Spleen (tissue), 11 donors: ENCODE data around the gene BFAR. TPM values are rescaled to one million over a fixed set of nuclear protein-coding genes. Genes with fewer than 3 reads are reported as not detected.

Experiments used
- DNase-seq: peaks from one replicate; pipeline ENCODE4 v3.0.0-alpha.2; 2020
- H3K27ac ChIP-seq, 8 donors: fragments of 200-600 bp; sonication (generic) in 7 of 8; 1 replicate in 4 of 8; 2 replicates in 4 of 8; pipeline versions ENCODE4 v1.5.0 to v1.8.0; 2016 to 2021; ENCODE audit warnings: inconsistent platforms in 4 of 8, mild to moderate bottlenecking in 4 of 8, moderate library complexity in 1 of 8
- H3K27me3 ChIP-seq, 7 donors: fragments of 200-600 bp; sonication (generic) in 6 of 7; replicated peaks in 1 of 7; 1 replicate in 4 of 7; 2 replicates in 3 of 7; pipeline versions ENCODE4 v1.5.0 to v1.8.0; 2016 to 2021; ENCODE audit warnings: inconsistent platforms in 3 of 7, mild to moderate bottlenecking in 1 of 7
- H3K36me3 ChIP-seq, 6 donors: fragments of 200-600 bp; sonication (generic) in 5 of 6; 1 replicate in 4 of 6; 2 replicates in 2 of 6; pipeline versions ENCODE4 v1.5.0 to v1.8.0; 2016 to 2021; ENCODE audit warnings: inconsistent platforms in 2 of 6
- H3K4me1 ChIP-seq, 6 donors: fragments of 200-600 bp; sonication (generic) in 5 of 6; 1 replicate in 3 of 6; 2 replicates in 3 of 6; pipeline versions ENCODE4 v1.5.0 to v1.8.0; 2016 to 2021; ENCODE audit warnings: inconsistent platforms in 3 of 6
- H3K4me3 ChIP-seq, 8 donors: fragments of 200-600 bp; sonication (generic) in 7 of 8; 1 replicate in 4 of 8; 2 replicates in 4 of 8; pipeline versions ENCODE4 v1.5.0 to v1.8.0; 2016 to 2021; ENCODE audit warnings: inconsistent platforms in 4 of 8, mild to moderate bottlenecking in 4 of 8, moderate library complexity in 2 of 8
- H3K9me3 ChIP-seq, 8 donors: fragments of 200-600 bp; sonication (generic) in 7 of 8; 1 replicate in 4 of 8; 2 replicates in 4 of 8; pipeline versions ENCODE4 v1.5.0 to v1.8.0; 2016 to 2021; ENCODE audit warnings: inconsistent platforms in 4 of 8
- POLR2A ChIP-seq, 3 donors: fragments of 450-650 bp; IDR thresholded peaks; one replicate each; pipeline ENCODE4 v1.5.1; 2017; ENCODE audit warnings: antibody characterized with exemption in 3 of 3, mild to moderate bottlenecking in 1 of 3
- POLR2AphosphoS5 ChIP-seq, 3 donors: sonication (generic); formaldehyde crosslinking; IDR thresholded peaks; one replicate each; pipeline ENCODE4 v1.5.1; 2017; ENCODE audit warnings: antibody characterized with exemption in 3 of 3
- WGBS, 5 donors: extraction: QIAGEN DNeasy Blood & Tissue Kit in 3 of 5; methylation state at CpG; one replicate each; pipeline versions ENCODE4 v1.1.5 to v1.1.7; 2013 to 2018; 5-methylcytosine and 5-hydroxymethylcytosine counted together
- intact Hi-C: fragments of 100-400 bp; cut with DNase I; formaldehyde crosslinking; loops from one replicate; pipeline ENCODE4 v1.15.0; 2023; ENCODE audit warnings: low total_unique reads
- polyA plus RNA-seq, 3 donors: library from polyadenylated mRNA; stranded (reverse); fragments of 200-250 nt; gene quantifications; one replicate each; pipeline ENCODE4 v1.2.1, GENCODE V29; 2013
- total RNA-seq, 7 donors: library from RNA; depleted of rRNA in 3 of 7; stranded (reverse); fragments of >200 nt in 3 of 7; fragmentation: NEBNext Ultra II Directional in 4 of 7; extraction: Animal tissue kit (Norgen Biotek cat#: 25700) in 4 of 7; gene quantifications; one replicate each; pipeline versions ENCODE4 v1.1.0 to v1.2.1, GENCODE V29; 2016 to 2021
- TF ChIP-seq, protein P1 (sequence below), 11 experiments: fragments of 200-600 bp in 7 of 11; fragments of 450-650 bp in 4 of 11; sonication (generic) in 4 of 11; IDR thresholded peaks in 8 of 11; conservative IDR thresholded peaks in 3 of 11; 1 replicate in 7 of 11; 2 replicates in 4 of 11; pipeline versions ENCODE4 v1.4.0 to v1.8.0; 2016 to 2021; ENCODE audit warnings: antibody characterized with exemption in 11 of 11, inconsistent platforms in 4 of 11, mild to moderate bottlenecking in 1 of 11
- donor health status: healthy with polysubstance abuse.
- donor health status: DM: no; HTN: no; CAD: no; lungs with moderate emphysema.
- donor health status: DM: no; HTN: no; CAD: no.
- donor health status: Bipolar disorder and iron deficiency.
- donor health status: healthy.
- donor health status: DM: no; HTN: no; CAD: no.
- donor health status: DM: yes; HTN: yes; CAD: no.

The BFAR gene
- total and polyA plus RNA-seq, 10 donors = 24.6 to 68.7 (median 55.3) TPM

DNA sequence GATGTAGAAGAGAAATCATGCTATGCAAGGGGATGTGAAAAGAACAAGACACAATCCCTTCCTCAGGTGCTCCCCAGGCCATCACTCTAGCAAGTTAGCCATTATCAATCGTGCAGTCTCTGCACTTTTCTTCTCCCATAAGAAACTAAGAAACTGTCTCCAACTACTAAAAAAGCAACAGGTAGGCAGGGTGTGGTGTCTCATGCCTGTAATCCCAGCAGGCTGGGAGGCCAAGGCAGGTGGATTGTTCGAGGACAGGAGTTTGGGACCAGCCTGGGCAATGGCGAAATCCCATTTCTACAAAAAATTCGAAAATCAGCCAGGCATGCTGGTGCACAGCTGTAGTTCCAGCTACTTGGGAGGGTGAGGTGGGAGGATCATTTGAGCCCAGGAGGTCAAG is 16.5 kb upstream of the BFAR start:
- no peak for TF ChIP-seq POLR2AphosphoS5 (IDR thresholded peaks at IDR 0.05)
- H3K4me3 ChIP-seq = no peak overlapping the region
- H3K4me1 ChIP-seq = no peaks in the 10 kb centered on the region
- intact Hi-C loops = no loop called here
- H3K9me3 ChIP-seq = no peaks in the 10 kb centered on the region
- WGBS, 5 donors = 71 to 99% (median 94%) methylated on average over 4 of the region's 4 CpGs
- no peak for DNase-seq
- no peak overlapping the region for H3K27ac ChIP-seq
- H3K27me3 ChIP-seq = no peaks in the 10 kb centered on the region
- H3K36me3 ChIP-seq = peaks cover 3 to 100% (median 69%) of the 10 kb centered on the region in 6 donors

DNA sequence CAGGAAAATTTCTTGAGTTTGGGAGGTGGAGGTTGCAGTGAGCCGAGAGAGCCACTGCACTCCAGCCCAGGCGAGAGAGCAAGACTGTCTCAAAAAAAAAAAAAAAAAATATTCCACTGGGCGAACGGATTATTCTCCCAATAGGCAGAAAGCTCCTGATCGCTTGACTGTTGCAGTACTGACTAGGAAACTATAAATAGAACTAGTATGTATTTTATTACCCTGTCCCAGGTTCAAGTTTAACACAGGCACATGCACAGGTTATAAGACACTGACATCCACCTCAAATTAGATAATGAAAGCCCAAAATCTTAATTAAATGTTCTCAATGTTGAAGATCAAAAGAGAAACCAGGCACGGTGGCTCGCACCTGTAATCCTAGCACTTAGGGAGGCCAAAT is 14.2 kb upstream of the BFAR start:
- intact Hi-C loops = no loop called here
- Histone ChIP-seq H3K36me3 (peaks cover 0 to 100% (median 78%) of the 10 kb centered on the region in 6 donors), H3K27me3 (no peaks in the 10 kb centered on the region), H3K4me1 (no peaks in the 10 kb centered on the region), H3K27ac (no peak overlapping the region), H3K4me3 (no peak overlapping the region), H3K9me3 (no peaks in the 10 kb centered on the region)
- no peak for DNase-seq
- TF ChIP-seq, protein P1, sequence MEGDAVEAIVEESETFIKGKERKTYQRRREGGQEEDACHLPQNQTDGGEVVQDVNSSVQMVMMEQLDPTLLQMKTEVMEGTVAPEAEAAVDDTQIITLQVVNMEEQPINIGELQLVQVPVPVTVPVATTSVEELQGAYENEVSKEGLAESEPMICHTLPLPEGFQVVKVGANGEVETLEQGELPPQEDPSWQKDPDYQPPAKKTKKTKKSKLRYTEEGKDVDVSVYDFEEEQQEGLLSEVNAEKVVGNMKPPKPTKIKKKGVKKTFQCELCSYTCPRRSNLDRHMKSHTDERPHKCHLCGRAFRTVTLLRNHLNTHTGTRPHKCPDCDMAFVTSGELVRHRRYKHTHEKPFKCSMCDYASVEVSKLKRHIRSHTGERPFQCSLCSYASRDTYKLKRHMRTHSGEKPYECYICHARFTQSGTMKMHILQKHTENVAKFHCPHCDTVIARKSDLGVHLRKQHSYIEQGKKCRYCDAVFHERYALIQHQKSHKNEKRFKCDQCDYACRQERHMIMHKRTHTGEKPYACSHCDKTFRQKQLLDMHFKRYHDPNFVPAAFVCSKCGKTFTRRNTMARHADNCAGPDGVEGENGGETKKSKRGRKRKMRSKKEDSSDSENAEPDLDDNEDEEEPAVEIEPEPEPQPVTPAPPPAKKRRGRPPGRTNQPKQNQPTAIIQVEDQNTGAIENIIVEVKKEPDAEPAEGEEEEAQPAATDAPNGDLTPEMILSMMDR (IDR thresholded peaks at IDR 0.05 in 8 of 11, conservative IDR thresholded peaks at IDR 0.05 in 3 of 11) = no peak
- TF ChIP-seq POLR2A (IDR thresholded peaks at IDR 0.05) (no peak), POLR2AphosphoS5 (IDR thresholded peaks at IDR 0.05) (no peak)
- 83 to 97% (median 93%) methylated on average over 7 of the region's 7 CpGs for WGBS, 5 donors

DNA sequence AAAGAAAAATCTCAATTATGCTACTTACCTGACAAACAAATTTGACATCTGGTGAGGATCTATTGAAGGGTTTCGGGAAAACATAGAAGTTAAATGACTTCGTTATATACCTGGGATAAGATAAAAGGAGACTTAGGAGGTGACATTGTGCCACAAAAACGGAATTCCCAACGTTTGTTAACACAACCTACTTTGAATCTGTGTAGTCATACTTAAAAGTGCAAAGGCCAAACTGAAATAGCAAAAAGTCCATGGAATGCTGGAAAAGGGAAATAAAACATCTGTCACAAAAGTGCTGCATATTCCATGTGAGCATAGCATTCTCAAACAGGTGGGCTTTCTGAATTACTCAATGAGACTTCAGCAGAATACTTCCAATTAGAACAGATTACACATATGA is 5.7 kb upstream of the BFAR start:
- H3K27ac ChIP-seq = no peak overlapping the region
- no peak for DNase-seq
- H3K9me3 ChIP-seq = no peaks in the 10 kb centered on the region
- H3K4me3 ChIP-seq = no peak overlapping the region
- TF ChIP-seq, protein P1 (IDR thresholded peaks at IDR 0.05 in 8 of 11, conservative IDR thresholded peaks at IDR 0.05 in 3 of 11) = no peak
- no peak for TF ChIP-seq POLR2A (IDR thresholded peaks at IDR 0.05)
- TF ChIP-seq POLR2AphosphoS5 (IDR thresholded peaks at IDR 0.05) = no peak
- 91 to 94% (median 92%) methylated on average over 4 of the region's 4 CpGs for WGBS, 5 donors
- peaks cover 0 to 63% (median 57%) of the 10 kb centered on the region in 6 donors for H3K36me3 ChIP-seq
- peaks cover 14 to 62% (median 44%) of the 10 kb centered on the region in 6 donors for H3K4me1 ChIP-seq
- intact Hi-C loops = no loop called here
- H3K27me3 ChIP-seq = no peaks in the 10 kb centered on the region

DNA sequence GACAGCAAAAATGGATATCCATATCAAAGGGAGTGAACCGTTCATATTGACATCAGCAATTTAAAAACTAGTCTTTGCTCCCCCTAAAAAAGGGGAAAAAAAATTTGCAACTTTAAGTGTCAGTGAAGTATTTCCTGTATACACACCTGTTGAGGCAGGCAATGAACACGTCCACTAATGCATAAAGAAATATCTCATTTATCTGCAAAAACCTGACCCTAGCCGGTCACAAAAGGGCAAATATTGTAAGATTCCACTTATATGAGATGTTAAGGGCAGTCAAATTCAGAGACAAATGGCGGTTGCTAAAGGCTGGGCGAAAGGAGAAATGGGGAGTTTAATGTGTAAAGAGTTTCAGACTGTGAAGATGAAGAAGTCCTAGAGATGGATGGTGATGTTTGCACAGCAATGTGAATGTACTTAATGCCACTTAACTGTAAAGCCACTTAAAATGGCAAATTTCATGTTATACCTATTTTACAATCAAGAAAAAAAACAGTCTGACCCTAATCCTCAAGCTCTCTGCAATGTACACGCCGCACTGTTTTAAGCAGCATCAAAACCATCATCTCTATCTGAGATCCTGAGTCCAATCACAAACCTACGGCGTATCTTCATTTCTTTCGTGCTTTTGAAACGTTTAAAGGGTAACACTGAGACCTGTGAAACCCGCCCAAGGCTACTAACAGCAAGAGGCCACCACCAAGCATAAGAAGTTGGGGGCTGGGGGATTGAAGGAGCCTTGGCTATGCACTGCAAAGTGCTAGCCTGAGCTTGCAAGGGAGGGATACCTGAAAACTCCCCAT is 3.7 kb upstream of the BFAR start:
- Histone ChIP-seq H3K36me3 (peaks cover 0 to 43% (median 38%) of the 10 kb centered on the region in 6 donors), H3K4me1 (peaks cover 17 to 71% (median 53%) of the 10 kb centered on the region in 6 donors), H3K9me3 (no peaks in the 10 kb centered on the region), H3K27ac (peak overlapping the region; percentile 81 to 99 (median 95)), H3K27me3 (no peaks in the 10 kb centered on the region), H3K4me3 (peak overlapping the region; percentile 66 to 93 (median 78))
- intact Hi-C loops = no loop called here
- no peak for DNase-seq
- WGBS, 5 donors = 49 to 64% (median 59%) methylated on average over 12 of the region's 12 CpGs
- TF ChIP-seq POLR2A (IDR thresholded peaks at IDR 0.05) (no peak), POLR2AphosphoS5 (IDR thresholded peaks at IDR 0.05) (no peak)
- TF ChIP-seq, protein P1 (IDR thresholded peaks at IDR 0.05 in 8 of 11, conservative IDR thresholded peaks at IDR 0.05 in 3 of 11) = no peak
